ENCODE measurements around the gene KRTAP10-1.

Gene KRTAP10-1

DNA sequence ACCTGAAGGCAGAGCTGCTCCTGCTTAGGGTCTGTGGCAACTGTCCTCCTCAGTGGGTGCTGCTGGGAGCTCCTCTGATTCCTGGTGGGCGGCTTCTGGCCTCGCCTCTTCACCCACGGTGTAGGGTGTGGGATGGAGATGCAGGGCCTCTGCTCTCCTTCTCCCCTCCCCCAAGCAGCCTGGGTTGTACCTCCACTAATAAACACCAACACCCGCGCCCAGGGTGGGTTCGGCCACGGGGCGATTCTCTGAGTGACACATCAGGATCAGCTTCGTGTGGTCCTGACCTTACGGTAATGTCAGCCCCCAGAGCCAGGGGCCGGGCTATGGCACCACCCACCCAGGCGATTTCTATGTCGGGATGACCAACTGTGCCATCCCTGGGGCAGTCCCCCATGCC is 23.7 kb downstream of the KRTAP10-1 start:
- FAIRE-seq = no peak
- DNase-seq (ENCODE audit: low spot score) = no peak

DNA sequence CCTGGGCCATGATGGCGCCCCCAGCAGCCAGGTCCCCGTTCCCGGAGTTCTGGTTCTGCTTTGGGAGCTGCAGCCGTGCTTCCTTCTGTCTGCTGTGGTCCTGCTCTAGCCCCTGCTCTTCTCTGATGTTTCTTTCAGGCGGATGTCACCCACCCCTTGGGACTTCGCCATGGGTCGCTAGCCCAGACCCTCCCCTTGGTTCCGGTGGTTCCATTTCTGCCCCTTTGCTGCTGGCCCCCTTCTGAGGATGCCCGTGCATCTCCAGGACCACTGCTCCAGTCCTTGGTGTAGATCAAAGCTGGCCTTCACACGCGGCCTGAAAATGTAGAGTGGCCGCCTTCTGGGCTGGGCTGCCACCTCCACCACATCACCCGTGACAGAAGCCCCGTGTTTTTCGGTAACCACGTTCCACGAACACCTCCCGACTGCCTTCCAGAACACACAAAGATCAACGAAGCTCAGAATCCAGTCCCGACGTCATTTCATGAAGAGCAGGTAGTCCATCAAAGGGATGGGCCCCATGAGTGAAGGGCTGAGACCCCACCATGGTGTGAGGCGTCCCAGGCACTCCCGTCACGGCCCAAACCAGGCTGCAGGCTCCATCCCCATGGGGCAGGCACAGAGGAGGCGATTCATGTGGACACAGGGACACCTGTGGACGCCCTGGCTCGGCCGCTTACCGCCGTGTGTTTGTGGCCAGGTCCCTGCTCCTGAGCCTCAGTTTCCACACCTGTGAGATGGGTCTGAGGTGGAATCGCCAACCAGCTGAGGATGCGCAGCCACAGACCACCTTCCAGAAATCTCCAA is 24.4 kb downstream of the KRTAP10-1 start:
- DNase-seq (ENCODE audit: low spot score) = no peak
- no peak for FAIRE-seq

DNA sequence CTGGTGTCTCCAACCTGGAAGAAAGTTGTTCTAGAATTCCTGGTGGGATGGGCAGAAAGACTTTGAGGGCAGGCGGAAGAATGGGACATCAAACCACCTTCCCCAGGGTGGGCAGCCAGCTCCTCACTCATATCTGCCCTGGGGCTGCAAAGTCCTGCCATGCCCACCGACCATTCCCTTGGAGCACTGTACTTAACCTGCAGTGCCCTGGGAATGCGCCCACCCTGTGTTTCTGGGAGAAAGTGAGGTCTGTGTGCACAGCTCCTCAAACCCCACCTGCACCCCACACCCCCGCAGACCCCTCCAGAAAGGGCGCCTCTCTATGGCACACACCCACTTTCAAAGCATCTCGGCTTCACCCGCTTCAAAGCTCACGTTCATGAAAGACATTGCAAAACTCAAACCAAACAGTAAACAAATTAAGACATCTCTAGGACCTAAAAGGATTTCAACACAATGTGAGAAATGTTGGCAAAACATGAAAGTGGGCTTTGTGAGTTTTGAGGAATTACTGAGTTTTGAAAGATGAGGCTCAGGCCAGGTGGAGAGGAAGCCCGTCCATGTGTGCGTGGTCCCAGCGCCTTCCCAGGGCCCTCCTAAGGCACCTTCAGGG is 25.1 kb downstream of the KRTAP10-1 start:
- DNase-seq (ENCODE audit: low spot score) = no peak
- FAIRE-seq = no peak

DNA sequence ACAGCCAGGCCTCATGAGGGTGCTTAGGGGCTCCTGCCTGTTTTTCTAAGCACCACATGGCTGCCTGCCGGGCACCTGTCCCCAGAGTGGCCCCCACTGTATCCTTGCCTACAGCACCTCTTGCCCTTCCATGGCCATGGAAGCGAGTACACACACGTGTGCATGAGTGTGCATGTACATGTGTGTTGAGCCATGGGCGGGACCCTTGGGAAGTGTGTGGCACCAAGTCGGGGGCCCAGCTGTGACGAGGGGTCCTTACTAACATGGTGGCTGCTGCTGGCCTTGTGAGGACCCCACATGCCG is 25.8 kb downstream of the KRTAP10-1 start:
- FAIRE-seq = no peak
- no peak for DNase-seq (ENCODE audit: low spot score)

DNA sequence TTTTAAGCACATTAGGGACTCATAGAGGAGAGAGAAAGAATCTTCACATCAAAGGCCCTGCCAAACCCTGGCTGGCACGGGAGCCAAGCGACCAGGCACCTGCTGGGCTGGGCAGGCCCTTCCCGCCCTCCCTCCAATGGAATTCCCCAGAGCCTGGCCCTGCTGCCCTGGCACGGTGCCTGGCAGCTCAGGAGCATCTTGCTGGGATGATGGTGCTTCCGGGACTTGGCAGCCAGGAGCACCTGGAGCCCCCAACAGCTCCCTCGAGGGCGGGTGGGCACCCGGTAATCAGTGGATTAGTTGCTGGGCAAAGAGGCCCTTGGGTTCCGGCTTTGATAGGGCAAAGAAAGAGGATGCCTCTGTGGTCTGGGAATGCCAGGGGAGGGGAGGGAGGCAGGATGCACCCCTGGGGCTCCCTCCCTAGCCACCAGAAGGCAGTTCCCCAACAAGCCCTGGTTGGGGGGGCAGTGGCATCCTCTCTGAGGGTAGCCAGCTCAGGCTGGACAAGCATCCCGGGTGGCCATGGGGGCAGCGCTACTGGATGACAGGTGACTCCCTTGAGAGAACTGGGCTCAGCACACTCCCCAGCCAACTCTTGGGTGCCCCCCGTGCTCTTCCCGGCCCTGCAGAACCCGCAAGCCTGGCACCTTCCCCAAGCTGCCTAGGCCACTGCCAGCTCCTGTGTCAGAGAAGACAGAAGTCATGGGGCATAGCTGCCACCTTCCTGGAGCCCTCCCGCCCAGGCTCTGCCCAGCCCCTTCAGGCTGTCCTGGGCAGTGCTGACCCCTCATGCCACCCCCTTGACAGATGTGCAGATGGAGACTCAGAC is 26.4 kb downstream of the KRTAP10-1 start:
- FAIRE-seq (no peak), DNase-seq (ENCODE audit: low spot score) (no peak)

DNA sequence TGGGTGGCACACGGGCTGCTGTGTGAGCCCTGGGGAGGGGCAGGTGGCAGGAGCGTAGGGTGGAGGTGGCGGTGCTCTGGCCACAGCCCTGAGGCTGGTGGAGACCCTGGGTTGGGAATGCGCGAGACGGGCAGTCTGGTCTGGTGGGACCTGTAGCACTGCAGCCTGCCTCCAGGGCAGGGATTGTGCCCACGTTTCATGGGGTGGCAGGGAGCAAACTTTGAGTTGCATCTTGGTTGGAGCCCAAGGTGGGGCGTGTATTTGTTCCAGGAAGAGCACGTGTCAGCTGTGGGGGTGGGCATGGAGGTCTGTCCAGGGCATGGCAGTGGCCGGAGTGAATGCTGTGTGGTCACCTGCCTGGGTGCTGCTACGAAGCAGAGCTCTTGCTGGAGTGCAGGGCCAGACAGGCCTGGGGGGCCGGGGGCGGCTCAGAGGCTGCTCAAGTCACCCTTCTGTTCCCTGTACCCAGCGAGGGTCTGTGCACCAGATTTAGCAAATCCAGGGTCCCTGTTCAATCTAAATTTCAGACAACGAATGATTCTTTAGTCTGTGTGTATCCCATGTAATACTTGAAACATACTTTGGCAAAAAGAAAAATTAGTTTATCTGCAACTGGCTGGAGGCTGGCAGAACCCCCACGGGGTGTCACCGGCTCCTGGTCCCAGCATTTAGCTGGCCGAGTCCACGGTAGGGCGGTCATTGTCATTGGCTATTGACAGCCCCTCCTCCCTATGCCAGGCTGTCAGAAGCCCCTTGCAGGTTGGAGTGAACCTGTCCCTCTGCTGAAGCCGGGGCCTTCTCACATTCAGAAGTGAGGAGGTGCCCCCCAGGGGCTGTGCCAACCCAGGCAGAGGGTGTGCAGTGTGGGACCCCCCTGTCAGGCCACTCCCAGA is 27.3 kb downstream of the KRTAP10-1 start:
- FAIRE-seq (no peak), DNase-seq (ENCODE audit: low spot score) (no peak)

DNA sequence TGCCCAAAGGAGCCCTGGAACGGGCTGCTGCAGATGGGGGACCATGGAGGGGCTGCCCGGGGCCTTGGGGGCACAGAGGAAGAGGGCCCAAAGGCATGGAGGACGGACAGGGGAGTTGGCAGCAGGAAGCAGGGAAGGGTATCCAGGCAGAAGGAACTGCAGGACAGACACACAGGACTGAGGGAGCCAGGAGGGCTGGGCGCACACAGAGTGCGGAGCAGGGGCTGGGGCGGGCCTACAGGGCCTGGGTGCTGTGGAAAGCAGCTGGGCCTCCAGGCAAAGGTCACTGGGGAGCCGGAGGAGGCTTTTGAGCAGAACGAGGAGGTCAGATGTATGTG is 28.1 kb downstream of the KRTAP10-1 start:
- no peak for FAIRE-seq
- no peak for DNase-seq (ENCODE audit: low spot score)

DNA sequence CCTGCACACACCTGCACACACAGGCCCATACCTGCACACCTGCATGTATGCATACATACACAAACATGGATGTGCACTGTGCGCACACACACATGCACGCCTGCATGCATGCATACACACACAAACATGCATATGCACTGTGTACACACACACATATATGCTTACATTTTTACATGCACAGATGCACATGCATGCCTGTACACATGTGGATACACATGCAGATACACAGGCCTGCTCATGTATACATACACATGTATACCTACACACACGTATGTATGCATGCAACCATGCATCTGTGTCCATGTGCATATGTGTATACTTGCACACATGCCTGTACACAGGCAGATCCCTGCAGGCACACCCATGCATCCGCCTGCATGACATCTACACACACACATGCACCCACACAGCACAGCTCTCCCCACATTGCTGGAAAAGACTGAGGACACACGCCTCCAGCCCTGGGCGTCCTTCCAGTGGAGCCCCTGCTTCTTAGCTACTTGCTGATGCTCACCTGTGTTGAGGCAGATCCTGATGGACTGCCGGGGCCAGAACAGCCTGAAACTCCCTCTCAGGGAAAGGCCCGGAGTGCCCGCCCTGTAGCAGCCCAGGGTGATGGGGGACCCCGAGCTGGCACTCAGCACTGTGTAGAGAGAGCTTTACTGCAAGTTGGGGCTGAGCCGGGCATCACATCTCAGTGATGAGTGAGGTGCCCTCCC is 28.6 kb downstream of the KRTAP10-1 start:
- DNase-seq (ENCODE audit: low spot score) (no peak), FAIRE-seq (no peak)

DNA sequence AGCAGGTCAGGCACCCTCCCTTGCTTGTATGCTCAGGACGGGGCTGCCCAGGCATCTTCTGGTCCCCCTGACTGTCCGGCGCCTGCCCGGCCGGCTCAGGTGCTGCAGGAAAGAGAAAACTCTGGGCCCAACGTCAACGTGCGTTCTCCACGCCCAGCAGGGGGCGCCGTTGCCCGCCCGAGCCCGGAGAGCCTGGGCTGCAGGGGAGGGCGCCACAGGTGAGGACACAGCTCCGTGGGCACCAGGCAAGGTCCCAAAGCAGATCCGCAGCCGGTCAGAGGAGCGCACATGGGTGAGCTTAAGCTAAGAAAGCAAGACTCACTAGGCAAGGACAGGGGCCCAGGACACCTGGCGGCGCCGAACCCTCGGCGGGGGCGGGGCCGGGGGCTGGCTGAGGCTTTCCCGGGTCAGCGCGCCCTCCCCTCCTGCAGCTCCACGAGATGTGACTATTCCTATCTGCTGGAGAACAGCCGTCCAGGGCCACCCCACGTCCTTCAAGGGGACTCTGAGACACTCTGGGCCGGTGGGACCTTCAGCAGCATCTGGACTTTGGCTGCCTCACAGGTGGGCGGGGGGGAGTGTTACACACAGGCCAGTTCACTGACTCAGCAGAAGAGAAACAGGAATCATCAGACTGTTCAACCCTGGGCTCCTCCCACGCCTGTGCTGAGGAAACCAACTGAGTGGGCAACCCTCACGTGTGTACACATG is 29.3 kb downstream of the KRTAP10-1 start:
- no peak for FAIRE-seq

DNA sequence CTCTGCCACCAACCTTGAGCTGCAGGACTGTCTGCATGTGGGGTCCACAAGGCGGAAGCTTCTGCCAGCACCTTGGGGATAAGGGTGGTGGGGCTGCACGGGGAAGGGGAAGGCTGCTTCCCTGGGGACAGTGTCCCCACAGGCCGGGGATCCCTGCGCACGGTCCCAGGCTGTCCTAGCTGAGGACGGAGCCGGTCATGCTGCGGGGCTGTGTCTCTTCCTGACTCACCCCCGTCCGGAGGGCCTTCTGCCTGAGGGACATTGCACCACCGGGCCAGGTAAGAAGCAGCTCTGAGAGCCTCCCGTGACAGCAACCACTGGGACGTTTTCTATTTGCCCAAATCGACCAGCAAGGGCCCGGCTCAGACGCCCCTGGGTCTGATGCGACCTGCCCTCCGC is 29.9 kb downstream of the KRTAP10-1 start:
- no peak for FAIRE-seq
- no peak for DNase-seq (ENCODE audit: low spot score)

More for the DNA sequence above, 29.3 kb downstream of the KRTAP10-1 start:
- DNase-seq (ENCODE audit: low spot score) = no peak

DNA sequence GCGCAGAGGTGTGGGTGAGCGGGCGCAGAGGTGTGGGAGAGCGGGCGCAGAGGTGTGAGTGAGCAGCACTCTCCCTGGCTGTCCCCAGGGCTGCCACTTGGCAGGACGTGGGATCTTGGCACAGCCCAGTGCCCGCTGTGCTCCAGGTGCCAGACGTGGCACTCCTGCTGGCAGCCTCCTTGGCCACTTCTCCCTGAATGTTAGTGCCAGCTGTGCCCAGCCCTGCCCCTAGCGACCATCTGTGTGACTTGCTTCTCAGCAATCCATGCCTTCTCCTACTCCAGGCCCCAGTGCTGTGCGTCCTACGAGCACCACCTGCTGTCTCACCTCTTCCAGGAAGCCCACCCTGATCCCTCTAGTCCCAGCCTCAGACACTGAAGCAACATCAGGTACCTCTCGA is 30.5 kb downstream of the KRTAP10-1 start:
- FAIRE-seq (no peak), DNase-seq (ENCODE audit: low spot score) (peak; percentile 45)

DNA sequence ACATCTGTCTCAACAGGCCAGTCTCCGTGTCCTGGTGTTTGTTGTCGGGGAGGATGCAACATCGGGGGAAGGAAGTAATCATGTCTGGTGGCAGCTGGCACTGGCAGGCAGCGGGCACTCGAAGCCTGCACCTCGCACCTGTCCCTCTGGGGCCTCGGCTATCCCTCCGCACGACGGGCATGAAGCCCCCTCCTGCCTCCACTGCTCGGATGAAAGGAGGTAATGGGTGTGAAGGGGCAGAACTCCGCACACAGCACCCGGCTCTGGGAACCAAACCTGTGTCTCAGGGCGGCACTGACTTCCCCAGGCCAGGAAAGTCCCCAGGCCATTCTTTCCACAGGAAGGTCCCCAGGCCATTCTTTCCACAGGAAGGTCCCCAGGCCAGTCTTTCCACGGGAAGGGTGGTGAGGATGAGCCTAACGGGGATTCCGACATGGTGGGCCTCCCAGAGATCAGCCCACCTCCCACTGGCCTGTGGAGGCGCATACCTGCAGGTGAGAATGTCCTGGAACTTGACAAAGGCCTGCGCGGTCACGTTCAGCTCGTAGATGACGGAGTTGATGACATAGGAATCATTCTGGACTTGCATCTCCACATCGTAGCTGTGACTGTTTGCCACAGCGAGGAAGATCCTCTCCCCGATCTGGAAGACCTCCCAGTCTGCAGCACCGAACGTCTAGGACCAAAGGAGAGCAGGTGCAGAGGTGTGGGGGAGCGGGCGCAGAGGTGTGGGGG is 31.1 kb downstream of the KRTAP10-1 start:
- no peak for FAIRE-seq
- no peak for DNase-seq (ENCODE audit: low spot score)

DNA sequence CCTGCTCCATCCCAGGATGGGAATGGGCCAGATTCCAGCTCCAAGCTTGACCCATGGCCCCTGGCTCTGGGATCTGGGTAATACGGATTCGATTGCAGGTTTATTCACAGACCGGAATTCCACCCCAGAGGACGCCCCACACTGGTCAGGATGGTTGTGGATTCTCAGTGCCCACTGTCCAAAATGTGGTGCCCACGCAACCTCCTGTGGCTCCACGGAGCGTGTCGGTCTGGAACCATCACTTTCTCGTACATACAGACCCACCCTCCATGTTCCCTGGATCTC is 31.6 kb downstream of the KRTAP10-1 start:
- FAIRE-seq = no peak
- DNase-seq (ENCODE audit: low spot score) = no peak

DNA sequence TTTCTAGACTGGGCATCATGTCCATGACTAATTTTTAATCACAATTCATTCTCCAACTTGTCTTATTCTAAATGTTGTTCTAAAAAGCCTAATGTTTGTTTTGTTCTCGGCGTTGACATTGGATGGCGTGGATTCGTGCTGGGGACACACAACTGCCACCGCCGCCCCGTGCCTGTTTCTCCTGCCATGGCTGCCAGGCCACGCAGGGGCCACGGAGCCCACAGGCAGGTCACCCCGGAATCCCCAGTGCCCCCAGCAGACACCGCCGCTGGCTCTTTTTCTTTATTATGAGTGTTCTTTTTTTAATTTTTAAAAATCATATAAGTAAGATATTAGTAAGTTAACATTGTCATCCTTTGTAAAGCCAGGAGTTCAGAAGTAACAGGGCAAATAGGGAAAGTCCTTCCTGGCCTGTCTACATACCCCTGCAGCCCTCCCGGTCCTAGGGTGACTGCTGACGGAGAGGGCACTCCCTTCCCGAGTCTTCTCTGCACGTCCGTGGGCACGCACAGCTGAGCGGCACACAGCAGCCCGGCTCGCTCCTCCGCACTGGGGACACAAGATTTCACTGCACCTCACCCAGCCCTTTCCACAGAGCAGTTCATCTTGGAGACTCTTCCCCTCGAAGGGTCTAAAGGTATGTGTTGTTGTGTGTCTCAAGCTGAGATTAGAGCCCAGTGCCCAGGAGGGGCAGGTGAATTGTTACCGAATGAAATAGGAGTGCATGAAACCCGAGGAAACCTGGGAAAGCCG is 32.1 kb downstream of the KRTAP10-1 start:
- FAIRE-seq = no peak
- no peak for DNase-seq (ENCODE audit: low spot score)

DNA sequence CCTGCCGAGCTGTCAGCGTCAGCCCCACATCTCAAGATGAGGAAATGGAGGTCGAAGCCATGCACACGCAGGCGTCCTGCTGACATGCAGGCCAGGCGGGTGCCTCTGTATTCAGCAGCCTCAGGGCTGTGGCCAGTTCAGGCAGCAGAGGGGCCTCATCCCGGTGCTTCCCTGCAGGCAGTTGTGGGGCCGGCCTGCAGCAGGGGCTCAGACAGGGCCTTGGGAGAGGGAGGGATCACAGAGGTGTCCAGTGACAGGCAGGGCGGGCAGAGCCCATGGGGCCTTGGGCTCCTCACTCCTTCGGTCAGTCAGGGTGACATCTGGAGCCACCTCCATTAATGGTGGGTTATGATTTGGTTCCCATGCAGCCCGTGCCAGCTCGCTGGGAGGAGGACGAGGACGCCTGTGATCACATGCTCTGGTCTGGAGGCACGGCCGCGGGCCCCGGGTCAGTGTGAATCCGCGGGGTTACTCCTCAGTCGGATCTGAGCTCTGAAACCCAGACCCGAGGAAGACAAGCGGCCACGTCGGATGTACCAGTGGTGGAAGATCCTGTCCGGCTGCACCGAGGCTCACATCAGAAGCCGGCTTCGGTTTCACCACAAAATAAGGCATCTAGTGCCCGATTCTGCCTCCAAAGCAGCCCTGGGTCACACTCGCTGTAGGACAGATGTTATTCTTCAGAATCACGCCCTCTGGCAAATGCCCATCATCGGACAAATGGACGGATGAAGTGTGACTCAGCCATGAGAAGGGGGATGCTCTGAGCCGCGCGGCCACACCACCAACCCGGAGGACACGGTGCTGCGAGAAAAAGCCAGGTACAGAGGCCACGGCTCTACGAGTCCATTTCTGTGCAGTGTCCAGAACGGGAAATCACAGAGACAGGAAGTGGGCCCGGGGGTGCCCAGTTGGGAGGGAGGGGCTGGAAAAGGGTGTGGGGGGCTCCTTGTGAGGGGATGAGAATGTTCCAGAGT is 33.4 kb downstream of the KRTAP10-1 start:
- no peak for FAIRE-seq
- no peak for DNase-seq (ENCODE audit: low spot score)

DNA sequence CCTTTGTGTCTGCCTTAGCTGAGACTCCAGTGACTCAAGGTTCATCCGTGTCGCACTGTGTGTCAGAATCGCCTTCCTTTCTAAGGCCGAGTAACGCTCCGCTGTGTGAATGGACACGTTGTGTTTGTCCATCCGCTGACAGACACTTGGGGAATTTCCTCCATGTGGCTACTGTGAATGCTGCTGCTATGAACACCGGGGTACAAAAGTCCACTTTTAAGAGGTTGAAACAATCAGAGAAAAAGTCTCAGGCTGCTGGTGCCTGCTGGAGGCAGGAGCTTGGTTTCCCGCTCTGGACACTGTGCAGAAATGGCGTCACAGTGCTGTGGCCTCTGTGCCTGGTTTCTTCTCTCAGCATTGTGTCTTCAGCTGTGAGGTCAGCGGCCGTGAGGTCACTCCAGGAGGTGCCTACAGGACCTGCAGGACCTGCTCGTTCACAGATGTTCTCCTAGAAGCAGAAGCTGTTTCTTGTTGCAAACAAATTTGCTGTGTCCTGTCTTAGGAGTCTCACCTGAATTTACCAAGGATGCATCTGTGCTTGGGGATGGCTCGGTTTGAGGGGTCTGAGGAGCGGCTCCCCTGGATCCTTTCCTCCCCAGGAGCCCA is 34.2 kb downstream of the KRTAP10-1 start:
- DNase-seq (ENCODE audit: low spot score) (no peak), FAIRE-seq (no peak)

DNA sequence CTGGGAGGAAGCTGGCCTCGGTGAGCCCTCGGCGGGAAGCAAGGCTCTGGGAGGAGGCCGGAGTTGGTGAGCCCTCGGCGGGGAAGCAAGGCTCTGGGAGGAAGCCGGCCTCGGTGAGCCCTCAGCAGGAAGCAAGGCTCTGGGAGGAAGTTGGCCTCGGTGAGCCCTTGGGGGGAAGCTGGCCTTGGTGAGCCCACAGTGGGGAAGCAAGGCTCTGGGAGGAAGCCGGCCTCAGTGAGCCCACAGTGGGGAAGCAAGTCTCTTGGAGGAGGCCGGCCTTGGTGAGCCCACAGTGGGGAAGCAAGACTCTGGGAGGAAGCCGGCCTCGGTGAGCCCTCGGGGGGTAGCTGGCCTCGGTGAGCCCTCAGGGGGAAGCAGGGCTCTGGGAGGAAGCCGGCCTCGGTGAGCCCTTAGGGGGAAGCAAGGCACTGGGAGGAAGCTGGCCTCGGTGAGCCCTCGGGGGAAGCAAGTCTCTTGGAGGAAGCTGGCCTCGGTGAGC is 36.0 kb downstream of the KRTAP10-1 start:
- FAIRE-seq = no peak
- no peak for DNase-seq (ENCODE audit: low spot score)

All from RCC 7860 (cell line).